Hepatocyte (in vitro differentiated cells): ENCODE measurements around the gene SUN2. TPM values are rescaled to one million over a fixed set of nuclear protein-coding genes. Genes with fewer than 3 reads are reported as not detected.

Source experiments
- DNase-seq: peaks from one replicate; pipeline ENCODE4 v3.0.0-alpha.2; 2016; ENCODE audit warnings: low spot score
- H2AFZ ChIP-seq: fragments of 200-600 bp; sonication (generic); 2 replicates; pipeline ENCODE4 v1.6.0; 2016; ENCODE audit warnings: antibody characterized with exemption, mild to moderate bottlenecking
- H3K27ac ChIP-seq: fragments of 200-600 bp; sonication (generic); 2 replicates; pipeline ENCODE4 v1.5.1; 2016; ENCODE audit warnings: mild to moderate bottlenecking
- H3K27me3 ChIP-seq: fragments of 200-600 bp; sonication (generic); 2 replicates; pipeline ENCODE4 v1.6.1; 2016
- H3K36me3 ChIP-seq: fragments of 200-600 bp; sonication (generic); replicated peaks from 2 replicates; pipeline ENCODE4 v1.5.1; 2016; ENCODE audit warnings: low read depth; ENCODE audit not compliant: insufficient read depth
- H3K4me1 ChIP-seq: fragments of 200-600 bp; sonication (generic); 2 replicates; pipeline ENCODE4 v1.5.1; 2016; ENCODE audit warnings: mild to moderate bottlenecking, moderate library complexity; ENCODE audit not compliant: insufficient read depth
- H3K4me2 ChIP-seq: fragments of 200-600 bp; sonication (generic); 2 replicates; pipeline ENCODE4 v1.6.0; 2016
- H3K4me3 ChIP-seq: fragments of 200-600 bp; sonication (generic); 2 replicates; pipeline ENCODE4 v1.5.1; 2016; ENCODE audit warnings: mild to moderate bottlenecking
- H3K79me2 ChIP-seq: fragments of 200-600 bp; sonication (generic); 2 replicates; pipeline ENCODE4 v1.6.0; 2017; ENCODE audit warnings: mild to moderate bottlenecking
- H3K9me2 ChIP-seq: fragments of 200-600 bp; sonication (generic); replicated peaks from 2 replicates; pipeline ENCODE4 v1.6.0; 2017; ENCODE audit warnings: mild to moderate bottlenecking; ENCODE audit not compliant: insufficient read depth
- H3K9me3 ChIP-seq: fragments of 200-600 bp; sonication (generic); 2 replicates; pipeline ENCODE4 v1.5.1; 2016; ENCODE audit warnings: low read depth, mild to moderate bottlenecking
- H4K20me1 ChIP-seq: fragments of 200-600 bp; sonication (generic); 2 replicates; pipeline ENCODE4 v1.6.0; 2016; ENCODE audit warnings: mild to moderate bottlenecking; ENCODE audit not compliant: insufficient read depth, poor library complexity, severe bottlenecking
- CTCF ChIP-seq: fragments of 200-600 bp; sonication (generic); IDR thresholded peaks from 2 replicates; pipeline ENCODE4 v1.5.1; 2016; ENCODE audit warnings: antibody characterized with exemption, mild to moderate bottlenecking; ENCODE audit not compliant: poor library complexity
- EZH2 ChIP-seq: fragments of 200-600 bp; sonication (generic); IDR thresholded peaks from 2 replicates; pipeline ENCODE4 v1.6.1; 2016; ENCODE audit warnings: antibody characterized with exemption, mild to moderate bottlenecking, borderline replicate concordance
- EZH2phosphoT487 ChIP-seq: fragments of 200-600 bp; sonication (generic); IDR thresholded peaks from one replicate; pipeline ENCODE4 v1.6.1; 2018; ENCODE audit warnings: antibody characterized with exemption, mild to moderate bottlenecking, low read depth, moderate library complexity; ENCODE audit not compliant: unreplicated experiment, severe bottlenecking
- WGBS: methylation state at CpG from one replicate; pipeline ENCODE4 v1.1.6; 2016; ENCODE audit warnings: low lambda C conversion rate; ENCODE audit errors: missing lambda C conversion rate; 5-methylcytosine and 5-hydroxymethylcytosine counted together
- polyA plus RNA-seq: library from polyadenylated mRNA; unstranded; fragments of >200 nt; fragmentation: Nextera tagmentation; extraction: Ambion mirVana; gene quantifications from 2 replicates; pipeline ENCODE4 v1.2.1, GENCODE V29; 2016
- total RNA-seq: library from RNA; depleted of rRNA; stranded (reverse); fragments of >200 nt; gene quantifications from 2 replicates; pipeline ENCODE4 v1.2.3, GENCODE V29; 2014

SUN2 gene
- total and polyA plus RNA-seq, 2 experiments from 2014 or later, result 56.1 to 70.8 TPM

GRCh38 chr22:38784856-38785255, 29.1 kb upstream of the SUN2 start:
- no peak overlapping the region for H3K27ac ChIP-seq
- H3K4me1 ChIP-seq, result no peaks in the 10 kb centered on the region
- H3K79me2 ChIP-seq, result no peaks in the 10 kb centered on the region
- TF ChIP-seq EZH2phosphoT487 (no peak), CTCF (no peak), EZH2 (no peak)
- no peak overlapping the region for H3K4me2 ChIP-seq
- no peak overlapping the region for H2AFZ ChIP-seq
- H3K27me3 ChIP-seq, result no peaks in the 10 kb centered on the region
- no peaks in the 10 kb centered on the region for H4K20me1 ChIP-seq
- no peaks in the 10 kb centered on the region for H3K9me2 ChIP-seq
- DNase-seq, result no peak
- no peaks in the 10 kb centered on the region for H3K36me3 ChIP-seq
- H3K9me3 ChIP-seq, result no peaks in the 10 kb centered on the region
- WGBS, result over 99% methylated on average over 5 of the region's 5 CpGs
- no peak overlapping the region for H3K4me3 ChIP-seq

GRCh38 chr22:38784035-38784434, 28.2 kb upstream of the SUN2 start:
- no peak overlapping the region for H3K4me3 ChIP-seq
- no peaks in the 10 kb centered on the region for H3K79me2 ChIP-seq
- no peaks in the 10 kb centered on the region for H3K9me2 ChIP-seq
- H3K27me3 ChIP-seq, result no peaks in the 10 kb centered on the region
- DNase-seq, result no peak
- H4K20me1 ChIP-seq, result no peaks in the 10 kb centered on the region
- TF ChIP-seq EZH2, result no peak
- TF ChIP-seq CTCF, result no peak
- no peak for TF ChIP-seq EZH2phosphoT487
- H3K27ac ChIP-seq, result no peak overlapping the region
- no peak overlapping the region for H3K4me2 ChIP-seq
- H3K36me3 ChIP-seq, result no peaks in the 10 kb centered on the region
- 93% methylated on average over 15 of the region's 15 CpGs for WGBS
- H2AFZ ChIP-seq, result no peak overlapping the region
- H3K4me1 ChIP-seq, result no peaks in the 10 kb centered on the region
- no peaks in the 10 kb centered on the region for H3K9me3 ChIP-seq

GRCh38 chr22:38783095-38783615, 27.4 kb upstream of the SUN2 start:
- 91% methylated on average over 7 of the region's 14 CpGs for WGBS
- no peaks in the 10 kb centered on the region for H3K9me2 ChIP-seq
- no peaks in the 10 kb centered on the region for H3K4me1 ChIP-seq
- H3K27me3 ChIP-seq, result no peaks in the 10 kb centered on the region
- DNase-seq, result no peak
- no peaks in the 10 kb centered on the region for H3K36me3 ChIP-seq
- no peak overlapping the region for H3K4me2 ChIP-seq
- H3K79me2 ChIP-seq, result no peaks in the 10 kb centered on the region
- H3K9me3 ChIP-seq, result no peaks in the 10 kb centered on the region
- no peak overlapping the region for H3K4me3 ChIP-seq
- no peak overlapping the region for H2AFZ ChIP-seq
- H3K27ac ChIP-seq, result no peak overlapping the region
- no peak for TF ChIP-seq EZH2
- H4K20me1 ChIP-seq, result no peaks in the 10 kb centered on the region

GRCh38 chr22:38782402-38783094, 26.8 kb upstream of the SUN2 start:
- Histone ChIP-seq H3K27ac (no peak overlapping the region), H3K79me2 (no peaks in the 10 kb centered on the region), H3K4me1 (no peaks in the 10 kb centered on the region), H3K36me3 (no peaks in the 10 kb centered on the region), H4K20me1 (no peaks in the 10 kb centered on the region), H2AFZ (no peak overlapping the region), H3K4me2 (no peak overlapping the region), H3K4me3 (no peak overlapping the region), H3K27me3 (no peaks in the 10 kb centered on the region), H3K9me3 (no peaks in the 10 kb centered on the region), H3K9me2 (no peaks in the 10 kb centered on the region)
- 76% methylated on average over 13 of the region's 13 CpGs for WGBS
- TF ChIP-seq EZH2phosphoT487 (no peak), EZH2 (no peak), CTCF (no peak)
- DNase-seq, result peak; percentile 27
